ENCODE data around the gene SMARCD1.

The SMARCD1 gene

GRCh38 chr12:50057000-50057841 is 27.9 kb upstream of the SMARCD1 start, which contains the start of gene ASIC1:
Gene ASIC1 (plus strand): TSS chr12:50057596. CDS start chr12:50058767, 1,171 bp downstream.
- no peak for DNase-seq (ENCODE audit: low read depth)

- no peak for DNase-seq (ENCODE audit: low read depth)
These were observed 27.1 kb upstream of the SMARCD1 start for GRCh38 chr12:50057896-50058670.

- DNase-seq (ENCODE audit: low read depth) = no peak
These were observed 26.3 kb upstream of the SMARCD1 start for GRCh38 chr12:50058743-50059312.

GRCh38 chr12:50059440-50060119 is 25.6 kb upstream of the SMARCD1 start:
- DNase-seq (ENCODE audit: low read depth) = no peak

- no peak for DNase-seq (ENCODE audit: low read depth)
These were observed 25.0 kb upstream of the SMARCD1 start for GRCh38 chr12:50060120-50060468.

- DNase-seq (ENCODE audit: low read depth) = no peak
These were observed 24.0 kb upstream of the SMARCD1 start for GRCh38 chr12:50061171-50061570.

- DNase-seq (ENCODE audit: low read depth) = no peak
These were observed 23.0 kb upstream of the SMARCD1 start for GRCh38 chr12:50061946-50062686.

GRCh38 chr12:50062728-50063460 is 22.2 kb upstream of the SMARCD1 start:
- DNase-seq (ENCODE audit: low read depth) = no peak

GRCh38 chr12:50065726-50066310 is 19.3 kb upstream of the SMARCD1 start:
- DNase-seq (ENCODE audit: low read depth) = no peak

GRCh38 chr12:50066402-50066801 is 18.7 kb upstream of the SMARCD1 start:
- DNase-seq (ENCODE audit: low read depth) = peak; percentile 56

GRCh38 chr12:50069069-50069468 is 16.1 kb upstream of the SMARCD1 start:
- DNase-seq (ENCODE audit: low read depth) = no peak

GRCh38 chr12:50069539-50069938 is 15.6 kb upstream of the SMARCD1 start:
- DNase-seq (ENCODE audit: low read depth) = no peak

GRCh38 chr12:50070314-50071060 is 14.7 kb upstream of the SMARCD1 start:
- DNase-seq (ENCODE audit: low read depth) = peak; percentile 44

- DNase-seq (ENCODE audit: low read depth) = no peak
These were observed 12.8 kb upstream of the SMARCD1 start for GRCh38 chr12:50072198-50072907.

GRCh38 chr12:50073206-50073605 is 11.9 kb upstream of the SMARCD1 start:
- DNase-seq (ENCODE audit: low read depth) = no peak

- DNase-seq (ENCODE audit: low read depth) = no peak
These were observed 11.4 kb upstream of the SMARCD1 start for GRCh38 chr12:50073712-50074111.

- DNase-seq (ENCODE audit: low read depth) = peak; percentile 52
These were observed 10.0 kb upstream of the SMARCD1 start for GRCh38 chr12:50074936-50075807.

GRCh38 chr12:50075808-50076170 is 9.4 kb upstream of the SMARCD1 start:
- DNase-seq (ENCODE audit: low read depth) = no peak

All from non-pigmented ciliary epithelial cell (primary cell).